Hippocampal formation (tissue), 2 donors: ENCODE results near the gene CERS6.
A peak's percentile ranks its signal among the peaks of the same experiment; 100 is the strongest.

Experiments used
- DNase-seq, 2 donors: peaks; one replicate each; lab custom pipeline; 2025; lab: John Stamatoyannopoulos, UW

Gene CERS6

DNA sequence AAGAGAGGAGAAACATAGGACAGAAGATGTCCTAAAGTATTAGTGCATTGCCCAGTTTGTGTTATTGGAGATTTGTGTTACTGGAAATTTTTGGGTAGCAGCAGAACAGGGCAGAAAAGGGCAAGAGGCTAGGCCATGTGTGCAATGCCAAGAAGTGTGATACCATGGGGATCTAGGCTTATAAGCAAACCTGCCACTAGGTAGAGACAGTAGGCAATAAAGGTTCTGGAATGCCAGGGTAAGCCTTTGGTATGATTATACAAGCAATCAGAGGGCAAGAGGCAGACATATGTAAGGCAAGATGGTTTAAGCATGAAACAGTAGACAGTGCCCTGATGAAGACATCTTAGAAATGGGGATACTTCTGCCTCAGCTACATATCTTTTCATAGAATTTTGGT lies 12.3 kb upstream of the CERS6 start:
- no peak for DNase-seq

DNA sequence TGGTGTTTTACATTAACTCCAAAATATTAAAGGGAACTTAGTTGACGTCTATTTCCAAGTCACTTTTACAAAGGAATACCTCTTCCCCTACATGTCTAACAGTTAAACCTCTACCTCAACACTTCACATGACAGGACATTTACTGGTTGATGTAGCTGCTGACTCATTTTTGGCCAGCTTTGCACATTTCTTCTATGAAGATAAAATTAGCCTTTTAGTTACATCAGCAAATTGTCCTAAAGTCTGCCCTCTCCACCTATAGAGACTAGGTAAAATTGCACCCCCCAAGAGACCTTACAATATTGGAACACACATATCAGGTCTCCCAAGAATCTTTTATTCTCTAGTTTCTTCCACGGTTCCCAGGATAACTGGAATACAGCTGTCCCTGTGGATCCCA lies 10.1 kb upstream of the CERS6 start:
- no peak for DNase-seq

DNA sequence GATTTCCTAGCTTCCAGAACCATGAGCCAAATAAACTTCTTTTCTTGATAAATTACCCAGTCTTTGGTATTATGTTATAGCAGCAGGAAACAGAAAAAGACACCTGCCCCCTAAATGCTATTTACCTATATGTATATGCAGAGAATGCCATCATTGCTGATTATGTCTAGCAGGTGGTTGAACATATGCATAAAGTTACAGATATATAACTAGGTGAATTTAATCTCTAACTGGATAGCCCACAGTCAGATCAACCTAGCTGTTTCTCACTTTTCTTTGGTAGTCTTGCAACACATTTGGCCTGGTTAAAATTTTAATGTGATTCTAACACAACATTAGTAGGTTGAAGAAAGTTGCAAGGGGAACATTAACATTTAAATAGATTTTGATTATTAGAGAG lies 7.1 kb upstream of the CERS6 start:
- DNase-seq: no peak

DNA sequence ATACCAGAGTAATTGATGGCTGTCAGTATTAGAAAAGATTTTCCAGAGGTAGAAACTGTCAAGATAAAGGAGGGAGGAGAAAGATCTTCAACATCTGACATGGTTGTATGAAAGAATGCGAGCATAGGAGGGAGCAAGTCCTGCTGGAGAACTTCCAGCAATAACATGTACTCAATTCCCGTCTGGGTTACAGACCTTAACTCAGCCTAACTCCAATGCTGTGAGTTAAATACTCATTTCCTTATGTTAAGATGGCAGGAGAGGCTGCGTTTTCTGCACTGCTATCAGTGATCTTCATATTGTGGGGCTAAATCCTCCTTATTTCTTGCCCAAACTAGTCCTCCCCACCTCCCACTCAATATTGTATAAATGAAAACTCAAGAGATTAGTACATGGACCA lies 6.7 kb upstream of the CERS6 start:
- no peak for DNase-seq

DNA sequence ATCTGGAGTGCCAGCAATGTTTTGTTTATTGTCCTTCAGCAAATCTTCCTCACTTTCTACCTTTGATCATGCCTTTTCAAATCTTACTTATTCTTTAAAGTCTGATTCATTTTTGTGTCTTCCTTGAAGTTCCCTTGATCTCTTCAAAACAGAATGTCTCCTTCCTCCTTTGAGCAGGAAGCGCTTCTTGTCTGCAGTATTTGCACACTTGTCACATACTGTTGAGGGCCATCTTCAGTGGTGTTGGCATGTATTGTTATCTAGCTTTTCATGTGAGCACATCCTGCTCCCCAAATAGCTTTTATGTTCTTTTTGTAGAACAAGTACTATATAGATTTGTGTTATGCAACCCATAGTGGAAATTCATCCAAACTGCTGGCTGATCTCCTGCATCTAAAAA lies 5.9 kb upstream of the CERS6 start:
- no peak for DNase-seq

DNA sequence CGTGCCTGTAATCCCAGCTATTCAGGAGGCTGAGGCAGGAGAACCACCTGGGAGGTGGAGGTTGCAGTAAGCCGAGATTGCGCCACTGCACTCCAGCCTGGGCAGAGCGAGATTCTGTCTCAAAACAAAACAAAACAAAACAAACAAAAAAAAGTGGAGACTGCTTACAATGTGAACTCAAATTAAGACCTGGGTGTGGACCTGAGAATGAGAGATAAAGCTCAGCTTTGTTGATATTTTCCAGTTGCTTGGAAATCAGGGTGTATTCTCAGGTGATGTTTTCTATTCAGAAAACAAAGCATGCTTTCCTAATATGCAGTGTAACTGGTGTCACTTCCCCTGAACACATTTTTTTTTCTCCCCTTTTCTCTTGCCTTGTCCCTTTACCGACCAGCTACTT lies 5.3 kb upstream of the CERS6 start:
- DNase-seq: no peak

DNA sequence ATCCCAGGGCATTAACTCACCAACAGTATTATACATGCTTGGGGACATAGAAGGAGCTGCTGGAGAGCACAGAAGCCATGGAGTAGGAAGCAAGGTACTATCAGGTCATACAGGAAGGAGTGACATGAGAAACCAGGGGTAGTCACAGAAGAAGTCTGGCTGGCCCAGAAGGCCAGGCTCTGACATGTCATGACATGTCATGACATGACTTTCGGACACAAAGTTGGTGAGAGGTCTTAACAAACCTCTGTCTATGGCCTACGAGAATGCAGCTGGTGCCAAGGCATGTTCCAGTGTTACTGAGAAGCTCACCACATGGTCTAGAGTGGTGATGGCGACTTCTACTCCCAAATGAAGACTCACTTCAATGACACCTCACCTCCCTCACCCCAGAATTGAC lies 3.3 kb upstream of the CERS6 start:
- no peak for DNase-seq

DNA sequence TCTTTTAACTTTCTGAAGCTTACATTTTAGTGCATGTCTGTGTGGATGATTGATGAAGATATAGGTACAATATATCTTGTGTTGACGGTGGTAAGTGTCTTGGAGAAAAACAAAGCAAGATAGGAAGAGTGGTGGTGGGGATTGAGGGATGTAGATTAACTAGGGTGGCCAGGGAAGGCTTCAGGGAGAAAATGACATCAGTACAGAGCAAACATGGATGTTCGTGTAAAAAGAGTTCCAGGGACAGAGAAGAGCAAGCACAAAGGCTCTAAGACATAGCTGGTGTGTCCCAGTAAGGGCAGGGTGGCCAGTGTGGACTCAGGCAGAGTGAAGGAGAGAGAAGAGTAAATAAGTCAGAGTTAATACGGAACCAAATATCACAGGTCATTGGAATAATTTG lies 2.7 kb upstream of the CERS6 start:
- DNase-seq: no peak

DNA sequence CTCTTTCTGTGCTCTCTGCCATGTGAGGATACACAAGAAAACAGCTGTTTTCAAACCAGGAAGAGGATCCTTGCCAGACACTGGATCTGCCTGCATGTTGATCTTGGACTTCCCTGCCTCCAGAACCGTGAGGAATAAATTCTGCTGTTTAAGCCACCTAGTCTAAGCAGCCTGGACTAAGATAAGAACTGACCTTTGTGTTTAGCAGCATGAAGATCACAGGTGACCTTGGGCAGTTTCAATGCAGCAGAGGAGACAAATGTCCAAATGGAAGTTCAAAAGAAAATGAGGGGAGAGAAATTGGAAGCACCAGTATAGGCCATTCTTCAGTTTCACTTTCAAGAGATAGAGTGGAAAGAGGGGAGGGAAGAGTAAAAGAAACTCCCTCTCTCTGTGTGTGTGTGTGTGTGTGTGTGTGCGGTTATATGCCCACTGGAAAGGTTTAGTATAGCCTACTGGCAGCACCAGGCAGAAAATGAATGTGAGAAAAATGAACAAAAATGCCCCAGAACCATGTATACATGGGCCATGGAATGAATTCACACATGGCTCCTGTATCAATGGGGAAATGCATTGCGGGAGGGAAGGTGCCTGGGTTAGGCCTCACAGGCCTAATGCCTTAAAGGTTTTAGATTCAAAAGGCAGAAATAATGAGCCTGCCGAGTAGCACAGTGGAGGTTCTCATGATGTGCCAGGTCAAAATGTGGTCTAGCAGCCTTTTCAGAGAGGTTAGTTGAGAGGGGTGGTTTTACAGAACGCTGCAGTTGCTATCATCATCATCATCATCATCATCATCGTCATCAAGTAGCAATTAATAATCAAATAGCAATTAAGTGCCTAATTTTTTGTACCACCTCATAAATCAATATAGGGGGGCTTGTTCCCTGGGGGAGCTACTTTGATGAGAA lies 1.1 kb upstream of the CERS6 start:
- DNase-seq: no peak

DNA sequence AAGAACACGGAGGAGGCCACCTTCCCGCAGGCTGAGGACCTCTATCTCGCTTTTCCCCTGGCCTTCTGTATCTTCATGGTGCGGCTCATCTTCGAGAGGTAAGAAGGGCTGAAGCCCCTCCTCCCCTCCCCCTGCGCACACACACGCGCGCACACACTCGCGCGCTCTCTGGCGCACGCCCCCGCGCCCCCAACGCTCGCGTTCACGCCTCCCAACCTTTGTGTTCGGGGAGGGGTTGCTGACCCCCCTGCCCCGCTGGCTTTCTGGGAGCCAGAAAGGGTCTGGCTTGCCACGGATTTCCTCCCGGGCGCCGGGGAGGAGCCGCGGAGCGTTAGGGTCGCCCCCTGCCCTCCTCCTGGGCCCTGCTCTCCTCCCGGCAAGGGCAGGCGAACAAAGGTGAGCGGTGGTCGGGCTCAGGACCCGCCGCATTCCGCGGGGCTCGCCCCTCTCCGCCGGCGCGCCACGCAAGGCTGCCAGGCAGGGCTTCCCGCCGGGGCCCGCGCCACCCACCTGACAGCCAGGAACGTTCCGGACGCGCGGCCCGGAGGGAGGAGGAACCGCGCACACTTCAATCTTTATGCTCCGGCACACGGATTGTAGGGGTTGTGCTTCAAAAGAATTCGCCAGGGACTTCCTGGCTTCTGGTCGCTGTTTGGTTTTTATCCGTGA lies 583 bp downstream of the CERS6 start:
- no peak for DNase-seq

DNA sequence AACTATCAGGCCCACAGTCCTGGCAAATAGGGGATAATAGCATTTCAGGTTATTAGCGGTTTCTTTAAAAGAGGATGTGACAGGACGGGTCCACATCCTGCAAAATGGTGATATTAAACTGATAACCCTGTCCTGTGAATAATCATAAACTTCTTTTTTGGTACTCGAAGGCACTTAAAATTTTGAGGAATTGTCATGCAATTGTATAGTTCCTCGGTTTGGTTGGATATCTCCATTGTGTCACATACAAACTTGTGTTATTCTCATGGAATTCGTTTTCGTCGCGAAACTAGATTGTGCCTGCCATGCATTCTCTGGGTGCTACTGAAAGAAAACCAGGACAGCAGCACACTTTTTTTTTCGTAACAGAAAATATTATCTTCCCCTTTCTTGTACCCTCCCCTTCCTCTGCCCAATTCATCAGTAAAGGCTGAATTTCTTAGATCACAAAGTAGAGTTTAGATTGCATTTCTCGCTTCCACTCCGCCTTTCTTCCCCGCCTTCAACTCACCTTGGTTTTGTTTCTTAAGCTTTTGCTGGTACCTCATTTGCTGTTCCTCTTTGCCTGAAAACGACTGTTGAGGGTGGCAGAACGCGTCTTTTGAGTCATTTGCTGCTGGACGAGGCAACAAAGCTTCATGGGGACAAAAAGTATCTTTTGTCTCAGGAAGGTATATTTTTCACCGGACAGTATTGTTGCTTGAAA lies 1.3 kb downstream of the CERS6 start:
- DNase-seq: no peak

DNA sequence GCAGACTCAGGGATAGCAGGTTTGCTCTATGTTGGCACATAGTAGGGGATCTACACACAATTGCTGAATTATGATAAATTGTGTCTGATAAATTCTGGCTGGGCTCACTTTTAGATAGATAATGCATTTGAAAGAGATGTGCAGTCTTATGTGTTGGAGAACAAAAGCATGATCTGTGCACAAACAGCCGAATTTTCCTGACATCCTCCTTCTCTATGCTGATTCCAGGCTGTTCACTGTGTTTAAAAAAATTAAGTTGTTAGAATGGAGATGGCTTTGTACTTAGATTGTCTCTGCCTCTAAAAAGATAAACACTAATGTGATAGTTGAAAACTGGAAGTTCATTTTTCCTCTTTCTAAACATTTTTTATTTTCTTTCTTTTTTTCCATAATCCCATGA lies 2.1 kb downstream of the CERS6 start:
- DNase-seq: no peak

DNA sequence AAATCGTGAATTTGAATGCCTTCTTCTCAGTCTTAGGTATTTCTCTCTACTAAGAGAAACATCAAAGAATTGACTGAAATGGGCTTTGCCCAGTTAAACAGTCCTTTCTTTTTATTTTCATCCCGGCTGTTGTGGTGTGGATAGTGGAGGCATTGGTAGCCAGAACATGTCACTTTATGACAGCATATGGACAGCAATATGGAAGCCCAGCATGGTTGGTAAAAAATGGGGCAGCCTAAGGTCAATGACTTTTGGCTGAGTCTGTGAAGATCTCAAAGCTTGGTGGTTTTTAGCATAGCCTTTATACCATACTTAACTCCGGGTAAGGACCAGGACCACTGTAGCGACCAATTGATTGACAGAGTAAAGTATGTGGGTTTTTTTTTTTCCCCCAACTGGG lies 3.2 kb downstream of the CERS6 start:
- no peak for DNase-seq

DNA sequence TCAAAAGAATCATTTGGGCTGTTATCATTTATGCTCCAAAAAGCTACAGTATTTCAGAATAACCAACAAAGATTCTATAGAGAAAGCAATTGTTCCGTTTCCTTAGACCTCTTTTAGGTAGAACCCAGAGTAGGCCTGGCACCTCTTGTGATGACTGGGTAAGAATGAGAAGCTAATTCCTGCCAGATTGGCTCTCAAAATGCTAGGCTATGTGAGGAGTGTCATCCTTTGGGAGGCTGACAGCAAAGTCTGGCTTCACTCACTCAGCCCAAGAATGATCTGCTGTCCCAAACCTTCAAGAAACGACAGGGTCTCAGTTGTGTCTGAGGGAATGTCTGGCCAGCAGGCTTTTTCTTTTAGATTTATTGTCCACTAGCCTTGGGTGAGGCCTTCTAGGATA lies 4.5 kb downstream of the CERS6 start:
- DNase-seq: no peak

DNA sequence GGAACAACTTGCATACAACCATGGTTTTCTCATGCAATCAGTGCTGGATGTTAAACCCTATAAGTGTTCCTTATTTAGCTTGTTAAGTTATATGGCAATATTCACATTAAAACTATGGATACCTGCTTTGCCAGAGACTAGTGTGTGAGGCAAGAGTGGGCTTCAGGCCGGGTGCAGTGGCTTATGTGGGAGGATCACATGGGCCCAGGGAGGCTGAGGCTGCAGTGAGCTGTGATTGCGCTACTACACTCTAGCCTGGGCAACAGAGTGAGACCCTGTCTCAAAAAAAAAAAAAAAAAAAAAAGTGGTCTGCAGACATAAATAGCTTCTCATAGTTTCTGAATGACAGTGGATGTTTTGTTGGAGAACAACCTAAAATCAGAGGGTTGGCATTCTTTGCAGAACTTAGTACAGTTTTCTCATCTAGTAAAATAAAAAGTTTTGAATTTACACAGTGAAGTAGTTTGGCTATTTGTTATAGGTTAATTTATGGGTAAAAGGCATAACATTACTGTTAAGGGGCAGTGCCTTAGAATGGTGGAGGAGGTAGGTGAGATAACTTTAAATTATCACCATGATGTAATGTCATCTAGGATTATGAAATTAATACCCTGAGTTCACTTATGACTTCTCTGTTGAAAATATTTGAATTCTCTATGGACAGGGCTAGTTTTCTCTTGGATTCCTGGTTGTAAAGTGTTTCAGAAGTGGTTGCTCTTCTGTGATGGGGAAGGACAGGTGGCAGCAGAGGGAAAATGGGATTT lies 5.3 kb downstream of the CERS6 start:
- no peak for DNase-seq

DNA sequence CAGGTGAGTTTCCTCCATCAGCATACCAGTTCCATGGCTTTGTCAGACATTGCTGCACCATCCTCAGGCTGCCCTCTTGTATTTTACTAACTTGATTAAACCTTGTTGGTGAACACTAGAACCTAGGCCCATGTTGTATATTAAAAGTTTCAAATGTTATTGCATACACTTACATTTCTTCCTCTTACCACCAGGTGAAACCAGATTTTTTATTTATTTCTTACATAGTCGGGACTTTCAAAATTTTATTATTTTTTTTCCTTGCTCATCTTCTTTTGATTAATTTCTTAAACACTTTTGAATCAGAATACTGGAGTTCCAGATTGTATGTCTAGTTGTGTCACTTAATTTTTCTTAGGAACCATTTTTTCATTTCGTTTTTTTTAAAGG lies 5.9 kb downstream of the CERS6 start:
- no peak for DNase-seq

DNA sequence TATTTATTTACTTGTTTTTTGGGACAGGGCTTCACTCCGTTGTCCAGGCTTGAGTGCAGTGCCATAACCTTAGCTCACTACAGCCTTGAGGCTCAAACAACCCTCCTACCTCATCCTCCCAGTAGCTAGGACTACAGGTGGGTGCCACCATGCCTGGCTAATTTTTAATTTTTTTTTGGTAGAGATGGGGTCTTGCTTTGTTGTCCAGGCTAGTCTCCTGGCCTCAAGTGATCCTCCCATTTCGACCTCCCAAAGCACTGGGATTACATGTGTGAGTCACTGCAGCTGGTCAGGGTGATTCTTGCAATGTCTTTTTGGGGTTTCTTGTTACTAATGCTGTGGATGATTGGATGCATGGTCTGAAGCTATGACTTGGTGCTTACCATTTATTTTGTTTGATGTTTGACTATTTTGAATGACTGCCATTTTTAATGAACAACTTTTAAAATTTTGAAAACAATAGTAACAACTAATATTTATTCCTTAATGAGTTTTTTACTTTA lies 6.5 kb downstream of the CERS6 start:
- no peak for DNase-seq

DNA sequence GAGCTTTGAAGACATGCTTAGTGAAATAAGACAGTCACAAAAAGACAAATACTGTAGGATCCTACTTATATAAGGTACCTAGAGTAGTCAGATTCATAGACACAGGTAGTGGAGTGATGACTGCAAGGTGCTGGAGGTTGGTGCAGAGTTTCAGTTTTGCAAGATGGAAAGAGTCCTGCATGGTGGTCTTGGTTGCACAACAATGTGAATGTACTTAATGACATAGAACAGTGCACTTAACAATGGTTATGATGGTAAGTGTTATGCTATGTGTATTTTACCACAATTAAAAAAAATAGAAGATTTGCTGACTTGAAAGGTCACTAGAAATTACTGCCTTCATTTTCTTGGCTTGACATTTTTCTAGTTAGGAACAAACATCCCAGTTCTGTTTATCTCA lies 9.5 kb downstream of the CERS6 start:
- no peak for DNase-seq

DNA sequence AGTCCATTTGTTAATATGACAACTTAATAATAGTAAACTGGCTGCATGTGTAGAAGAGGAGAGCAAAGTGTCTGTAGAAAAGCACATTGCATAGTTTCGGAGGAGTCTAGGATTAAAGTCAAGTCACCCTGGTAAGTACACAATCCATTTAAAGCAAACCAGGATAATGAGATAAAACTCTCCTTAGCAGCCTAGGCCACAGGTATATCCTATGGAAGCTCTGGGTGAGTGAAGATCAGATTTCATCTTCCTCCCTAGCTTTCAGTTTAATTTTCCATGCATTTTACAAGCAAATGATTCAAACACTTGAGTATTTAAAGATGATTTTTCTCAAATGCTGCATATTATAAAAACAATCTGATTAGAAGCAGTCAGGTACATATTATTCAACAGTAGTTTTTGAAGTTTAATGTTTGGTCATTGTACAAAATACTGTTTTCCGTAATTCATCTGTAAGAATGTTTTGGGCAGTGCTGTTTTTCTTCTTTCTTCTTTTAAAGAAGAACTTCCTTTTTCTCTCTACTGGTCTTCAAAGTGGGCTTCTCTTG lies 10.2 kb downstream of the CERS6 start:
- no peak for DNase-seq

DNA sequence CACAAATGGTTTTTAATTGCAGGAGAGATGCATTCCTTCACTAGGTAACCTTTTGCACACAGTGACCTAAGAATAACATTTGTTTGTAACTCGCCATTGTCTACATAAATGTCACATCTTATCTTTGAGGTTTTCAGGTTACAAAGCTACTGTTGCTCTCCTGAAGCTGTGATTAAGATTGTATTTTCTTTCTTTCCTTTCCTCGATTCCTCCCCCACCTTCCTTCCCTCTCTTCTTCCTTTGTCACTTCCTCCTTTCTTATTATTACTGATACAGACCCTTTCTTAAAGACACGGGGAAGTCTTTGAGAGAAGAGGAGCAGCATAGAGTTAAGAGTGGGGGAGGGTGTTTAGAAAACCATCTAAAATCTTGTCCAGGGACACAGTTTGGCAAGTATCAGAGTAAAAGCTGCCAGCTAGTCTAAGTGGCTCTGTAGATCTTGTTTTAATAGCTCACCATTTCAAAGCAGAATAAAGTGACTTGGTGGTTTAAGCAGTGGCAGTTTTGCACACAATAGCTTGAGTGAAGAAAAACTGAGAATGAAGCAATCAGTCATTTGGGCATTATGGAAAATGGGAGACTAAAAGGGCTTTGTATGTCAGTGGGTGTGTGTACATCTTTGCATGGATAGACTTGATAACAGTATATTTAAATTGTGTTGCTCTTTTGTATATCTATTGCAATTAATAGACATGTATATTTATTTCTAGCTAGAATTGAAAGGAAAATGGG lies 10.9 kb downstream of the CERS6 start:
- peak in 1 of 2 donors; percentile 18 for DNase-seq

DNA sequence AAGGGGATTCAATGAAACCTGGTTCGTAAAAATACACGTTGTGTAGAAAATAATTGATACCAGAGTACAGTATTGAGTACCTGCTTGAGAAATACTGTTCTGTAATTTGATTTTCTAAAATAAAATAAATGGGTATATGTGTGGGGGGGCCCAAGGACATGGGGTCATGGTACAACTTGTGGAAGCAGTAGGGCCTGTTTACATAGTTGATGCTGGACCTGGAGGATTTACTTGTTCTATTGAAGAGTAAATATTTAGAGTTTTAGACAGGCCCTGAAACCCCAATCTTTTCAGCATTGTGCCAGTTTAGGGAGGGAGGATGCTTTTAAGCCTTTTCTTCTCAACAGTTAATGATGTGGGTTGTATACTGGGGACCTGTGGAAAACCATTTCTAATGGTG lies 11.7 kb downstream of the CERS6 start:
- no peak for DNase-seq
